Suprapubic skin (tissue), 3 donors: Measurements from ENCODE around the gene OXCT1.

ENCODE experiments used
- POLR2A ChIP-seq, 2 donors: fragments of 450-650 bp; IDR thresholded peaks; one replicate each; pipeline ENCODE4 v1.6.1; 2017; ENCODE audit warnings: antibody characterized with exemption in 2 of 2, mild to moderate bottlenecking in 2 of 2, moderate library complexity in 2 of 2
- TF ChIP-seq, protein P1 (sequence below), 2 donors: fragments of 200-600 bp in 1 of 2; fragments of 450-650 bp in 1 of 2; sonication (generic) in 1 of 2; IDR thresholded peaks; one replicate each; pipeline ENCODE4 v1.5.1; 2016 to 2019; ENCODE audit warnings: antibody characterized with exemption in 2 of 2, mild to moderate bottlenecking in 1 of 2, moderate library complexity in 1 of 2

DNA sequence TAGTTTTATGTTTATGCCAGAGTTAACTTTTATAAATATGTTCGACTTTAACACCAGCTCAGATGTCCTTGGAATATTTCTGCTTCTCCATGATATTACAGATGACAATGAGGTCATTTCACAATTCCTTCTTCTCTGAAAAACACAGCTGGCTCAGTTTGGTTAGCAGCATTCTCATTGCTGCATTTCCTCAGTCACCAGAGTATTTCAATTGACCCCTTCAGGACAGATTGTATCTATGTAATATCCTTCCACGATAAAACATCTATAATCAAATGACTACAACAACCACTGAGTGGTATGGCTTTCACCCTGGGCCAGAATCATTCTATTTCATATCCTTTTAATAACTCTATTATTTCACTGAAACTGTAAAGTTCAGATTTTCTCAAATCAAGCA, 148.7 kb downstream of the OXCT1 start:
- TF ChIP-seq, protein P1, sequence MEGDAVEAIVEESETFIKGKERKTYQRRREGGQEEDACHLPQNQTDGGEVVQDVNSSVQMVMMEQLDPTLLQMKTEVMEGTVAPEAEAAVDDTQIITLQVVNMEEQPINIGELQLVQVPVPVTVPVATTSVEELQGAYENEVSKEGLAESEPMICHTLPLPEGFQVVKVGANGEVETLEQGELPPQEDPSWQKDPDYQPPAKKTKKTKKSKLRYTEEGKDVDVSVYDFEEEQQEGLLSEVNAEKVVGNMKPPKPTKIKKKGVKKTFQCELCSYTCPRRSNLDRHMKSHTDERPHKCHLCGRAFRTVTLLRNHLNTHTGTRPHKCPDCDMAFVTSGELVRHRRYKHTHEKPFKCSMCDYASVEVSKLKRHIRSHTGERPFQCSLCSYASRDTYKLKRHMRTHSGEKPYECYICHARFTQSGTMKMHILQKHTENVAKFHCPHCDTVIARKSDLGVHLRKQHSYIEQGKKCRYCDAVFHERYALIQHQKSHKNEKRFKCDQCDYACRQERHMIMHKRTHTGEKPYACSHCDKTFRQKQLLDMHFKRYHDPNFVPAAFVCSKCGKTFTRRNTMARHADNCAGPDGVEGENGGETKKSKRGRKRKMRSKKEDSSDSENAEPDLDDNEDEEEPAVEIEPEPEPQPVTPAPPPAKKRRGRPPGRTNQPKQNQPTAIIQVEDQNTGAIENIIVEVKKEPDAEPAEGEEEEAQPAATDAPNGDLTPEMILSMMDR (IDR thresholded peaks at IDR 0.05), result no peak
- TF ChIP-seq POLR2A (IDR thresholded peaks at IDR 0.05), result no peak
